Endodermal cell (in vitro differentiated cells): ENCODE results near the gene NIPBL. TPM values are rescaled to one million over a fixed set of nuclear protein-coding genes. Genes with fewer than 3 reads are reported as not detected.

Source experiments
- DNase-seq: peaks from one replicate; pipeline ENCODE4 v3.0.0-alpha.2; 2017
- H3K27ac ChIP-seq: 2 replicates; pipeline ENCODE4 v1.5.1; 2013; ENCODE audit warnings: mild to moderate bottlenecking, low read depth, low read length, moderate library complexity
- H3K27me3 ChIP-seq: 2 replicates; pipeline ENCODE4 v1.6.1; 2013; ENCODE audit warnings: mild to moderate bottlenecking, low read length, moderate library complexity; ENCODE audit not compliant: insufficient read depth, control insufficient read depth, poor library complexity, severe bottlenecking
- H3K36me3 ChIP-seq: 2 replicates; pipeline ENCODE4 v1.7.0; 2013; ENCODE audit warnings: mild to moderate bottlenecking, low read length, moderate library complexity; ENCODE audit not compliant: control insufficient read depth, insufficient read depth
- H3K4me1 ChIP-seq: one replicate; pipeline ENCODE4 v1.7.0; 2013; ENCODE audit warnings: low read length; ENCODE audit not compliant: control insufficient read depth, insufficient read depth
- H3K4me3 ChIP-seq: 2 replicates; pipeline ENCODE4 v1.5.1; 2013; ENCODE audit warnings: mild to moderate bottlenecking, low read length, moderate library complexity
- H3K9ac ChIP-seq: 2 replicates; pipeline ENCODE4 v1.6.1; 2013; ENCODE audit warnings: mild to moderate bottlenecking, low read length, moderate library complexity; ENCODE audit not compliant: poor library complexity, severe bottlenecking; ENCODE audit errors: extremely low read depth
- H3K9me3 ChIP-seq: 2 replicates; pipeline ENCODE4 v1.6.1; 2013; ENCODE audit warnings: mild to moderate bottlenecking, low read length, moderate library complexity; ENCODE audit not compliant: control insufficient read depth
- H3K27ac Mint-ChIP-seq: 2 replicates; pipeline ENCODE4 v1.8.0; 2020; ENCODE audit warnings: mixed read lengths
- H3K27me3 Mint-ChIP-seq: 2 replicates; pipeline ENCODE4 v1.8.0; 2021; ENCODE audit warnings: mild to moderate bottlenecking, mixed read lengths; ENCODE audit not compliant: insufficient read depth
- H3K36me3 Mint-ChIP-seq: 2 replicates; pipeline ENCODE4 v1.8.0; 2020; ENCODE audit warnings: low read depth, mixed read lengths
- H3K4me1 Mint-ChIP-seq: 2 replicates; pipeline ENCODE4 v1.8.0; 2020; ENCODE audit warnings: mixed read lengths
- H3K4me3 Mint-ChIP-seq: 2 replicates; pipeline ENCODE4 v1.8.0; 2020; ENCODE audit warnings: mild to moderate bottlenecking, moderate library complexity, mixed read lengths
- H3K9me3 Mint-ChIP-seq: 2 replicates; pipeline ENCODE4 v1.8.0; 2020; ENCODE audit warnings: mild to moderate bottlenecking, mixed read lengths
- CTCF ChIP-seq: fragments of 200-600 bp; sonication (generic); conservative IDR thresholded peaks from 2 replicates; pipeline ENCODE4 v1.5.0; 2021; ENCODE audit warnings: antibody characterized with exemption, mild to moderate bottlenecking
- WGBS, 2 experiments: methylation state at CpG; one replicate each; pipeline versions ENCODE4 v1.1.5 to v1.1.7; 2013; ENCODE audit warnings: missing lambda C conversion rate in 2 of 2, mixed read lengths in 1 of 2; ENCODE audit not compliant: insufficient coverage in 1 of 2, insufficient read length in 1 of 2; 5-methylcytosine and 5-hydroxymethylcytosine counted together
- long read RNA-seq, 4 experiments: library from polyadenylated mRNA in 2 of 4; library from RNA in 1 of 4; library from capped mRNA in 1 of 4; stranded (forward) in 3 of 4; unstranded in 1 of 4; transcript quantifications; one replicate each; pipeline ENCODE4 v2.0.0, GENCODE V29; 2020 to 2021; ENCODE audit warnings: inconsistent platforms in 1 of 4
- polyA plus RNA-seq, 2 experiments: library from polyadenylated mRNA; stranded (reverse); fragments of 50-300 nt; gene quantifications; one replicate each; pipeline ENCODE4 v1.2.3, GENCODE V29; 2013
- total RNA-seq, 2 donors: library from RNA; stranded (reverse); fragmentation: NEBNext Ultra II Directional in 1 of 2; extraction: Animal tissue kit (Norgen Biotek cat#: 25700) in 1 of 2; gene quantifications; 2 replicates in 1 of 2; 3 replicates in 1 of 2; pipeline ENCODE4 v1.2.1, GENCODE V29; 2021

The NIPBL gene
- total RNA-seq = 10 to 100 TPM; 63.3 to 65.8 TPM
- 51.1 TPM for polyA plus RNA-seq (2013, experiment 1 of 2)
- polyA plus RNA-seq (2013, experiment 2 of 2) = 46.3 TPM
- long read RNA-seq, experiment 1, full-length matches to known transcripts = 1 of 20 reads
- long read RNA-seq, experiment 1, partial matches to known transcripts = 11 of 20 reads
- long read RNA-seq, experiment 1, other reads (novel, unspliced or antisense) = 8 of 20 reads
- long read RNA-seq, experiment 2, full-length matches to known transcripts = 2 of 33 reads
- long read RNA-seq, experiment 2, partial matches to known transcripts = 24 of 33 reads
- long read RNA-seq, experiment 2, other reads (novel, unspliced or antisense) = 7 of 33 reads
- long read RNA-seq, experiment 3, partial matches to known transcripts = 58 of 63 reads
- long read RNA-seq, experiment 3, other reads (novel, unspliced or antisense) = 5 of 63 reads
- long read RNA-seq, experiment 4, partial matches to known transcripts = 7 of 8 reads
- long read RNA-seq, experiment 4, other reads (novel, unspliced or antisense) = 1 of 8 reads

DNA sequence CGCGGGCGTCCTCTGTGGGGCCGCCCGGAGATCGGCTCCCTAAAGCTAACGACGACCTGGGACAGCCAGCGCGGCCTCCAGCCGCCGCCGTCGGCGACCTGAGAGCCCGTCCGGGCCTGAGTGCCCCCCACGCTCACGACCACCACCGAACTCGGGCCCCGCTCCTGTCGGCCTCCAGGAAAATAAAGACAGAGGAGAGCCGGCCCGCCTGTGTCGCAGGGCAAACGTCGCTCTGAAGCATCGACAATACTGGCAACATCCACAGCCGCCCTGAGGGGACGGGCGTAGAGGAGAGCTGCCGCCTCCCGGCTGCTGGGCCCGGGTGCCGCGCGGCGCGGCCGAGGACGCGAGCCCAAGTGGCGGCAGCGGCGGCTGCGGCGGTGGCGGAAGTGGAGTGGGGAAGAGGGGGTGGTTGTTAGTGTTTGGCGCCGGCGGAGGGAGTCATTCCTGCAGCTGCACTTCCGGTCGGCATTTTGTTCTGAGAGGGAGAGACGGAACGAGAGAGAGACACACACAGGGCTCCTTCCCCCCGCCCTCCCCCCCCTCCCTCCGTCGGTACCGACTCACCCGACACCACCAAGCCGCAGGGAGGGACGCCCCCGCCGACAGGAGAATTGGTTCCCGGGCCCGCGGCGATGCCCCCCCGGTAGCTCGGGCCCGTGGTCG, at the start of gene NIPBL:
TSS of gene NIPBL (plus strand) at position 471 of the 666 bp plus-strand sequence. CDS start 76,928 bp downstream, outside the sequence.
- Histone ChIP-seq H3K9ac (peak within 1 kb of the TSS; percentile 91), H3K9me3 (no peaks in the 10 kb centered on the region), H3K4me1 (peaks cover 6% of the 10 kb centered on the region), H3K36me3 (peaks cover 4% of the 10 kb centered on the region), H3K27me3 (no peaks in the 10 kb centered on the region), H3K4me3 (peak within 1 kb of the TSS; percentile 95), H3K27ac (peak within 1 kb of the TSS; percentile 85)
- Mint-ChIP-seq H3K4me1 (peaks cover 28% of the 10 kb centered on the region), H3K27me3 (no peaks in the 10 kb centered on the region), H3K9me3 (no peaks in the 10 kb centered on the region), H3K4me3 (peak within 1 kb of the TSS; percentile 82), H3K27ac (peak within 1 kb of the TSS; percentile 96), H3K36me3 (peaks cover 6% of the 10 kb centered on the region)
- TF ChIP-seq CTCF = no peak
- WGBS, 2 experiments = 0 to 4% methylated on average over 4 to 65 of the region's 73 CpGs
- peak; percentile 94 for DNase-seq

DNA sequence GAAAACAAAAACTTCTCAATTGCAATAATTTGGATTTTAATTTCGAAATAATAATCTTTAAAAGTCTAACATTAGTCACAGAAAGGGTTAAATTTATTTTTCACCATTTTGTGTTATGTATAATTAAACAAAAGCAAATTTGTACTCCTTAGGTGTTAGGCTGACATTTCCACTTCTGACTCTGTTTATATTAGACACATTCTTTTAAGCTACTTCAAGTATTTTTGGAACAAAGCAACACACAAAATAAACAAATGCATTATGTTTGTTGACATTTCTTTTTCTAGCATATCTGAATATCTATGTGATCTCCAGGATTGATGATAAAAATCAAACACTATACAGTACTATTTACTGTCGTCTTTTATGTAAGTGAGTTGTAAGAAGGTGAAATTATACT, 44.3 kb upstream of the NIPBL start:
- Histone ChIP-seq H3K27me3 (peaks cover 92% of the 10 kb centered on the region), H3K4me1 (no peaks in the 10 kb centered on the region), H3K36me3 (no peaks in the 10 kb centered on the region), H3K9me3 (no peaks in the 10 kb centered on the region), H3K9ac (no peak overlapping the region), H3K27ac (no peak overlapping the region), H3K4me3 (no peak overlapping the region)
- no peak overlapping the region for H3K4me3 Mint-ChIP-seq
- WGBS, 2 experiments = 84% methylated on average over 2 of the region's 2 CpGs; no CpG with 5 or more reads in 1 of the 2 experiments
- no peak for DNase-seq
- no peak overlapping the region for H3K27ac Mint-ChIP-seq
- peaks cover 70% of the 10 kb centered on the region for H3K27me3 Mint-ChIP-seq
- no peaks in the 10 kb centered on the region for H3K9me3 Mint-ChIP-seq
- no peaks in the 10 kb centered on the region for H3K4me1 Mint-ChIP-seq
- TF ChIP-seq CTCF = no peak
- no peaks in the 10 kb centered on the region for H3K36me3 Mint-ChIP-seq

DNA sequence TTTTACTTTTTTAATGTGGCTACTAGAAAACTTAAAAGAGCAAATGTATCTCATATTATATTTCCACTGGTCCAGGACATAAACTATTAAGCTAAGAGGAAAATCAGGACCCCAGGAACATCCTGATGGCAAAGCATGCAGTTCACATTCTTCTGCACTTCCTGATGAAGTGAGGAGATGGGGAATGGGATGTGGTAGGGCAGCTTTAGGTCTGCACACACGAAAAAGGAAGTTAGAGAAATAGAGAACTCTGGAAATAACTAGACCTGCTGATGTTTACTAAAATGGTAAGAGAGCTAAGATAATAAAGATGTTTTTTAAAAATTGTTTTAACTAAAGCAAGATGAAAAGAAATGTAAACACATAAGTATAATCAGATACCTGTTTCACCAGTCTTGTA, 39.7 kb upstream of the NIPBL start:
- no peak overlapping the region for H3K27ac ChIP-seq
- no peak for TF ChIP-seq CTCF
- no peak overlapping the region for H3K27ac Mint-ChIP-seq
- peaks cover 66% of the 10 kb centered on the region for H3K27me3 Mint-ChIP-seq
- no peaks in the 10 kb centered on the region for H3K36me3 ChIP-seq
- 83% methylated on average over 1 of the region's 1 CpG; no CpG with 5 or more reads in 1 of the 2 experiments for WGBS, 2 experiments
- peaks cover 90% of the 10 kb centered on the region for H3K27me3 ChIP-seq
- H3K4me1 ChIP-seq = no peaks in the 10 kb centered on the region
- H3K9me3 ChIP-seq = no peaks in the 10 kb centered on the region
- no peak for DNase-seq
- H3K9ac ChIP-seq = no peak overlapping the region
- peaks cover 4% of the 10 kb centered on the region for H3K4me1 Mint-ChIP-seq
- H3K4me3 Mint-ChIP-seq = no peak overlapping the region
- no peaks in the 10 kb centered on the region for H3K9me3 Mint-ChIP-seq
- no peaks in the 10 kb centered on the region for H3K36me3 Mint-ChIP-seq
- H3K4me3 ChIP-seq = no peak overlapping the region
